Mesothelial cell of epicardium (in vitro differentiated cells): ENCODE results near the gene SLC36A4. TPM values are rescaled to one million over a fixed set of nuclear protein-coding genes. Genes with fewer than 3 reads are reported as not detected.

ENCODE experiments used
- DNase-seq, 2 experiments: peaks; one replicate each; pipeline ENCODE4 v3.0.0; 2021; ENCODE audit warnings: low spot score in 2 of 2; ENCODE audit not compliant: unreplicated experiment in 2 of 2
- H3K27ac Mint-ChIP-seq: 2 replicates; pipeline ENCODE4 v1.8.0; 2021; ENCODE audit warnings: mixed read lengths
- H3K27me3 Mint-ChIP-seq: 2 replicates; pipeline ENCODE4 v1.8.0; 2021; ENCODE audit warnings: low read depth, mixed read lengths
- H3K36me3 Mint-ChIP-seq: 2 replicates; pipeline ENCODE4 v1.8.0; 2021; ENCODE audit warnings: mixed read lengths
- H3K4me1 Mint-ChIP-seq: 2 replicates; pipeline ENCODE4 v1.8.0; 2021; ENCODE audit warnings: mixed read lengths
- H3K4me3 Mint-ChIP-seq: 2 replicates; pipeline ENCODE4 v1.8.0; 2021; ENCODE audit warnings: mild to moderate bottlenecking, moderate library complexity, mixed read lengths
- H3K9me3 Mint-ChIP-seq: 2 replicates; pipeline ENCODE4 v1.8.0; 2021; ENCODE audit warnings: mixed read lengths
- CTCF ChIP-seq: fragments of 200-600 bp; sonication (generic); IDR thresholded peaks from one replicate; pipeline ENCODE4 v1.5.0; 2021; ENCODE audit warnings: antibody characterized with exemption; ENCODE audit not compliant: unreplicated experiment
- total RNA-seq: library from RNA; stranded (reverse); gene quantifications from 3 replicates; pipeline ENCODE4 v1.2.1, GENCODE V29; 2021

The SLC36A4 gene
- total RNA-seq, 1 donor from 2014 or later = 25.3 TPM

GRCh38 chr11:93169143-93169542 is 28.6 kb downstream of the SLC36A4 start:
- Mint-ChIP-seq H3K27ac (no peak overlapping the region), H3K4me3 (no peak overlapping the region), H3K27me3 (no peaks in the 10 kb centered on the region), H3K36me3 (peaks cover 7% of the 10 kb centered on the region), H3K9me3 (no peaks in the 10 kb centered on the region), H3K4me1 (peaks cover 6% of the 10 kb centered on the region)
- DNase-seq = no peak
- TF ChIP-seq CTCF = no peak

DNA sequence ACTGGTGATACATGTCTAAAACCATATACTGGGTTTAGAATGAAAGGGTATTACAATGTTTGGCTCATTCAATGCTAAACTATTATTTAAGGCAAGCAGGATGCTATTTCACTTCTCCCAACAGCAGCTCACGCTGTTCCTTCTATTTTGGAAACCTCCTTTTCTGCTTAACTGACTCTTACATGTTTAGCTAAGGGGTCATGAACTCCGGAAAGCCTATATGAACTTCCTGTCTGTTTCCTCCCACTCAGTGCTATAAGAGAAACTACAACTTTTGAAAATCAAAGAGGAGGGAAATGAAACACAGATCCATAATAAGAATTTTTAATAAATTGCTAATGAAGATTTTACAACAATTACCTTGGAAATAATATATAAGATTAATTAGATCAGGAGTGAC is 30.9 kb downstream of the SLC36A4 start:
- Mint-ChIP-seq H3K9me3 (no peaks in the 10 kb centered on the region), H3K4me3 (no peak overlapping the region), H3K36me3 (peaks cover 15% of the 10 kb centered on the region), H3K27ac (no peak overlapping the region), H3K4me1 (peaks cover 6% of the 10 kb centered on the region), H3K27me3 (no peaks in the 10 kb centered on the region)
- no peak for TF ChIP-seq CTCF
- DNase-seq = no peak

GRCh38 chr11:93166194-93166593 is 31.6 kb downstream of the SLC36A4 start:
- DNase-seq = no peak
- Mint-ChIP-seq H3K4me1 (peaks cover 6% of the 10 kb centered on the region), H3K27ac (no peak overlapping the region), H3K27me3 (no peaks in the 10 kb centered on the region), H3K9me3 (no peaks in the 10 kb centered on the region), H3K36me3 (peaks cover 15% of the 10 kb centered on the region), H3K4me3 (no peak overlapping the region)
- TF ChIP-seq CTCF = no peak

- H3K27ac Mint-ChIP-seq = no peak overlapping the region
- TF ChIP-seq CTCF = no peak
- DNase-seq = no peak
- peaks cover 33% of the 10 kb centered on the region for H3K36me3 Mint-ChIP-seq
- no peaks in the 10 kb centered on the region for H3K27me3 Mint-ChIP-seq
- no peaks in the 10 kb centered on the region for H3K4me1 Mint-ChIP-seq
- H3K4me3 Mint-ChIP-seq = no peak overlapping the region
- peaks cover 15% of the 10 kb centered on the region for H3K9me3 Mint-ChIP-seq
Measured at GRCh38 chr11:93160808-93161207, 37.0 kb downstream of the SLC36A4 start.

DNA sequence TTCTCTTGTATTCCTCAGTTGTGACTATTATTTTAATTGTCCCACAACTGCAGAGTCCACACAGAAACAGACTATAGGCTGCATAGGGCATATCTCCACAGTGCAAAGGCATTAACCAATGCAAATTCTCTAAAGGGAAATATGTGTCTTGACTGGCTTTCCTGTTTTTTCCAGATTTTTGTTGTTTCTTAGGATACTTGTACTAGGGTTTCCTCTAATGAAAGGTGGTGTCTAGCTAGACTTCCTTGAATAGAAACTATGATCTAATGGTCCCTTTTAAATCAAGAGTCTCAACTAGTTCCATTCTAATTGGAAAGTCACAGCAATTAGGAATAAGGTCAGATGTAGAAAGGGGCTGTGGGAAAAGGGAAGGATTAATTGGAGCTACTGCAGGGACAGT is 37.6 kb downstream of the SLC36A4 start:
- no peaks in the 10 kb centered on the region for H3K4me1 Mint-ChIP-seq
- peaks cover 19% of the 10 kb centered on the region for H3K9me3 Mint-ChIP-seq
- H3K27ac Mint-ChIP-seq = no peak overlapping the region
- H3K4me3 Mint-ChIP-seq = no peak overlapping the region
- H3K27me3 Mint-ChIP-seq = no peaks in the 10 kb centered on the region
- no peak for TF ChIP-seq CTCF
- peaks cover 37% of the 10 kb centered on the region for H3K36me3 Mint-ChIP-seq
- no peak for DNase-seq

DNA sequence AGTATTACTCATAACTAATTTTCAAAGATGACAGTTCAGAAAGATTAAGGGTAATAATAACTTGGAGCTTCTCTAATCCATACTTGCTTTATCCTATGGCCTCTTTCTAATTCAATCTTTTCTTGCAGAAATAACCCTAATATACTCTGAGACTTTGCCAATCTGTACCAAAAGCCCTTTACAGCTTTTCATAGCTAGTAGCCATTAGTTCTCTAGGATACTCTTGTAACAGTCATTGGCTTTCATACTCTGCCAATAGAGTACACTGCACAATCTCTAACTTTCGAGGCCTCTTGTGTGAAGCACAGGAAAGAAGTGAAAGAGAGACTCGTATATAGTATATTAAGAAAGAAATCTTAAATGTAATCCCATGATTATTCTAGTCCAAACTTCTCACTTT is 38.1 kb downstream of the SLC36A4 start:
- H3K4me1 Mint-ChIP-seq = peaks cover 2% of the 10 kb centered on the region
- no peak overlapping the region for H3K27ac Mint-ChIP-seq
- no peak for TF ChIP-seq CTCF
- peaks cover 35% of the 10 kb centered on the region for H3K36me3 Mint-ChIP-seq
- DNase-seq = no peak
- no peaks in the 10 kb centered on the region for H3K27me3 Mint-ChIP-seq
- H3K9me3 Mint-ChIP-seq = peaks cover 19% of the 10 kb centered on the region
- no peak overlapping the region for H3K4me3 Mint-ChIP-seq
